Measurements from ENCODE around the gene TMEM37.

TMEM37 gene

GRCh38 chr2:119407430-119408220, 24.0 kb upstream of the TMEM37 start:
- peaks cover 13% of the 10 kb centered on the region for H3K27me3 Mint-ChIP-seq (ENCODE audit: low read depth)
- no peaks in the 10 kb centered on the region for H3K9me3 Mint-ChIP-seq
- no peak overlapping the region for H3K4me3 Mint-ChIP-seq
- H3K27ac Mint-ChIP-seq = no peak overlapping the region
- no peaks in the 10 kb centered on the region for H3K36me3 Mint-ChIP-seq (ENCODE audit: low read depth)
- DNase-seq (ENCODE audit: low spot score) = peak; percentile 7
- H3K4me1 Mint-ChIP-seq (ENCODE audit: low read depth) = no peaks in the 10 kb centered on the region

- H3K4me1 Mint-ChIP-seq (ENCODE audit: low read depth) = no peaks in the 10 kb centered on the region
- no peak for DNase-seq (ENCODE audit: low spot score)
- H3K36me3 Mint-ChIP-seq (ENCODE audit: low read depth) = no peaks in the 10 kb centered on the region
- no peak overlapping the region for H3K27ac Mint-ChIP-seq
- no peaks in the 10 kb centered on the region for H3K9me3 Mint-ChIP-seq
- H3K27me3 Mint-ChIP-seq (ENCODE audit: low read depth) = peaks cover 13% of the 10 kb centered on the region
- no peak overlapping the region for H3K4me3 Mint-ChIP-seq
Measured at GRCh38 chr2:119408221-119408619, 23.4 kb upstream of the TMEM37 start.

DNA sequence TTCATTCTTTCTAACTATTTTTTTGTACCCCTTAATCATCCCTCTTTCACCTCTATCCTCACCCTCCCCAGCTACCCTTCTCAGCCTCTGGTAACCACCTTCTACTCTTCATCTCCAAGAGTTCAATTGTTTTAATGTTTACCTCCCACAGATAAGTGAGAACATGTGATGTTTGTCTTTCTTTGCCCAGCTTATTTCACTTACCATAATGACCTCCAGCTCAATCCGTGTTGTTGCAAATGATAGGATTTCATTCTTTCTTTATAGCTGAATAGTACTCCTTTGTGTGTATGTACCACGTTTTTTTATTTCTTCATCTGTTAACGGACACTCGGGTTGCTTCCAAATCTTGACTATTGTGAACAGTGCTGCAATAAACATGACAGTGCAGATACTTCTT, 22.1 kb upstream of the TMEM37 start:
- H3K27ac Mint-ChIP-seq = no peak overlapping the region
- no peak for DNase-seq (ENCODE audit: low spot score)
- no peaks in the 10 kb centered on the region for H3K4me1 Mint-ChIP-seq (ENCODE audit: low read depth)
- H3K4me3 Mint-ChIP-seq = no peak overlapping the region
- H3K9me3 Mint-ChIP-seq = no peaks in the 10 kb centered on the region
- peaks cover 13% of the 10 kb centered on the region for H3K27me3 Mint-ChIP-seq (ENCODE audit: low read depth)
- H3K36me3 Mint-ChIP-seq (ENCODE audit: low read depth) = no peaks in the 10 kb centered on the region

GRCh38 chr2:119414894-119415293, 16.8 kb upstream of the TMEM37 start:
- Mint-ChIP-seq H3K27me3 (ENCODE audit: low read depth) (peaks cover 15% of the 10 kb centered on the region), H3K9me3 (no peaks in the 10 kb centered on the region), H3K27ac (no peak overlapping the region), H3K4me3 (no peak overlapping the region), H3K4me1 (ENCODE audit: low read depth) (peaks cover 3% of the 10 kb centered on the region), H3K36me3 (ENCODE audit: low read depth) (no peaks in the 10 kb centered on the region)
- DNase-seq (ENCODE audit: low spot score) = no peak

GRCh38 chr2:119415630-119416029, 16.0 kb upstream of the TMEM37 start:
- no peak for DNase-seq (ENCODE audit: low spot score)
- Mint-ChIP-seq H3K27me3 (ENCODE audit: low read depth) (peaks cover 14% of the 10 kb centered on the region), H3K36me3 (ENCODE audit: low read depth) (no peaks in the 10 kb centered on the region), H3K4me1 (ENCODE audit: low read depth) (peaks cover 3% of the 10 kb centered on the region), H3K9me3 (no peaks in the 10 kb centered on the region), H3K27ac (no peak overlapping the region), H3K4me3 (no peak overlapping the region)

- no peaks in the 10 kb centered on the region for H3K36me3 Mint-ChIP-seq (ENCODE audit: low read depth)
- H3K4me3 Mint-ChIP-seq = no peak overlapping the region
- no peaks in the 10 kb centered on the region for H3K9me3 Mint-ChIP-seq
- H3K27ac Mint-ChIP-seq = no peak overlapping the region
- H3K27me3 Mint-ChIP-seq (ENCODE audit: low read depth) = peaks cover 10% of the 10 kb centered on the region
- no peak for DNase-seq (ENCODE audit: low spot score)
- H3K4me1 Mint-ChIP-seq (ENCODE audit: low read depth) = peaks cover 3% of the 10 kb centered on the region
Measured at GRCh38 chr2:119416299-119416923, 15.2 kb upstream of the TMEM37 start.

DNA sequence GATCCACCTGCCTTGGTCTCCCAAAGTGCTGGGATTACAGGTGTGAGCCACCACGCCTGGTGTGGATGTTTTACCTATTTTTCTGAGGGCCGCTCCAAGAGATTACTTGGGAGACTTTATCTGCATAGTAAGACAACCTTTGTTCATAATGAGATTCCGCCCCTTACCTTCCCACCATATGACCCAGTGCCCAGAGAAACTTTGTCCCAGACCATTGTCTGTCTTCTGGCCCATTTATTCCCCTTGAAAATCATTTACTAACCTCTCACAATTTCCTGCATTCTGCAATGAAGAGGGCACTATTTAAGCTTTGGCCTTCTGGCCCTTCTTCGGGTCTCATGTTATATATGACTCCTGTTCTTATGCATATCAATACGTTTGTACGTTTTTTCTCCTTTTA, 13.7 kb upstream of the TMEM37 start:
- H3K36me3 Mint-ChIP-seq (ENCODE audit: low read depth) = no peaks in the 10 kb centered on the region
- H3K4me1 Mint-ChIP-seq (ENCODE audit: low read depth) = peaks cover 3% of the 10 kb centered on the region
- H3K27me3 Mint-ChIP-seq (ENCODE audit: low read depth) = peaks cover 18% of the 10 kb centered on the region
- DNase-seq (ENCODE audit: low spot score) = no peak
- H3K4me3 Mint-ChIP-seq = no peak overlapping the region
- no peak overlapping the region for H3K27ac Mint-ChIP-seq
- no peaks in the 10 kb centered on the region for H3K9me3 Mint-ChIP-seq

DNA sequence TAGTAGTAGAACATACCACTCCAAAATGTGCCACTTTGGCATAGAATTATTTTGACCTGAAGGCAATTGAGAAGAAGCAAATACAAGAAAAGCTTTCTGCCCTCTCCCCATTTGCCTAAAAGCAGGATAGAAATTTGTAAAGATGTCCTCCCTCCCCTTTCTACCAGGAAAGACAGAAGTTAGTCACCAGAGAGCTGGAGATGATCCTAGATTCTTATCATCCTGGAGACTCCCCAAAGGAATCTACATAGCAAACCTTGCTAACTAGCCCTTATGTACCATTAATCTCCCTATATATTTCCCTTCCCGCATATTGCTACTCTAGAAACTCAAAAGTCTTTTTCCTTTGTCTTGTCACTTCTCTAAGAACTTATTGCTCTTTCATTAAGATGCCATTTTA, 12.6 kb upstream of the TMEM37 start:
- Mint-ChIP-seq H3K27me3 (ENCODE audit: low read depth) (peaks cover 23% of the 10 kb centered on the region), H3K4me1 (ENCODE audit: low read depth) (peaks cover 3% of the 10 kb centered on the region), H3K27ac (no peak overlapping the region), H3K4me3 (no peak overlapping the region), H3K9me3 (no peaks in the 10 kb centered on the region), H3K36me3 (ENCODE audit: low read depth) (no peaks in the 10 kb centered on the region)
- DNase-seq (ENCODE audit: low spot score) = no peak

- H3K27me3 Mint-ChIP-seq (ENCODE audit: low read depth) = peaks cover 24% of the 10 kb centered on the region
- H3K9me3 Mint-ChIP-seq = no peaks in the 10 kb centered on the region
- no peaks in the 10 kb centered on the region for H3K36me3 Mint-ChIP-seq (ENCODE audit: low read depth)
- no peak overlapping the region for H3K27ac Mint-ChIP-seq
- H3K4me1 Mint-ChIP-seq (ENCODE audit: low read depth) = peaks cover 1% of the 10 kb centered on the region
- no peak overlapping the region for H3K4me3 Mint-ChIP-seq
- DNase-seq (ENCODE audit: low spot score) = no peak
Measured at GRCh38 chr2:119419803-119420508, 11.7 kb upstream of the TMEM37 start.

- Mint-ChIP-seq H3K9me3 (no peaks in the 10 kb centered on the region), H3K4me3 (no peak overlapping the region), H3K4me1 (ENCODE audit: low read depth) (no peaks in the 10 kb centered on the region), H3K36me3 (ENCODE audit: low read depth) (no peaks in the 10 kb centered on the region), H3K27me3 (ENCODE audit: low read depth) (peaks cover 24% of the 10 kb centered on the region), H3K27ac (no peak overlapping the region)
- no peak for DNase-seq (ENCODE audit: low spot score)
Measured at GRCh38 chr2:119421304-119421703, 10.3 kb upstream of the TMEM37 start.

- Mint-ChIP-seq H3K36me3 (ENCODE audit: low read depth) (no peaks in the 10 kb centered on the region), H3K27ac (no peak overlapping the region), H3K27me3 (ENCODE audit: low read depth) (peaks cover 26% of the 10 kb centered on the region), H3K4me3 (no peak overlapping the region), H3K4me1 (ENCODE audit: low read depth) (no peaks in the 10 kb centered on the region), H3K9me3 (no peaks in the 10 kb centered on the region)
- no peak for DNase-seq (ENCODE audit: low spot score)
Measured at GRCh38 chr2:119421741-119422140, 9.9 kb upstream of the TMEM37 start.

- Mint-ChIP-seq H3K4me1 (ENCODE audit: low read depth) (no peaks in the 10 kb centered on the region), H3K9me3 (no peaks in the 10 kb centered on the region), H3K4me3 (no peak overlapping the region), H3K27ac (no peak overlapping the region), H3K36me3 (ENCODE audit: low read depth) (no peaks in the 10 kb centered on the region), H3K27me3 (ENCODE audit: low read depth) (peaks cover 27% of the 10 kb centered on the region)
- DNase-seq (ENCODE audit: low spot score) = no peak
Measured at GRCh38 chr2:119422360-119423107, 9.1 kb upstream of the TMEM37 start.

DNA sequence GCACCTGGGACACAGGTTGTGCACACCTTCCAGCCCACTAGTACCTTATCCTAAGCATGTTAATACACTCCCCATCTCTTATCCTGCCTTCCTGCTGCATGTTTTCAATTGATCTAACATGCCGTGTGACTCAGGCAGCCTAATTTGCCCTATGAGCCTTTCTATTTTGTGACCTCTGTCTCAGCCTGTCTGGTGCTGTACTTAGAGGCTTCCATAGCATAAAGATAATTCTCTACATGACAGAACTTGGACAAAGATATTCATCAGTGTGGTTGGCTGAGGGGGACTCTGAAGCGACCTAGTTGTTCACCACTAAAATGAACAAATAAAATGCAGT, 8.6 kb upstream of the TMEM37 start:
- Mint-ChIP-seq H3K36me3 (ENCODE audit: low read depth) (no peaks in the 10 kb centered on the region), H3K4me1 (ENCODE audit: low read depth) (no peaks in the 10 kb centered on the region), H3K27me3 (ENCODE audit: low read depth) (peaks cover 32% of the 10 kb centered on the region)

DNA sequence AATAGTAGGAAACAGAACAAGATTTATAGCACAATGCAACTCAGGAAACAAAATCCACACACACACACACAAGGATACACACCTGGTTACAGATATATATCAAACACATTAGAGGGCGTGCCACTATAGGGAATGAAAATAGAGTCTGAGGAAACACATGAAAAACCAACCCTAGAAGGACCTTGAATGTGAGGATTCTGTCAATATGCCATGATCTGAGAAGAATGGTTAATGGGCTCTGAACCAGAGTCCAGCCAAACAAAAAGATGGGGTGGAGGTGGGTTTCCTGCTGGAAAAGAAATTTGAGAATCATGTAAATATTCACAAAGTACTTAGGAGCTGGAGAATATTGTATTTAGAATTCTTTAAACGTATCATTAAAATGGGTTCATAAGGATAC, 7.8 kb upstream of the TMEM37 start:
- Mint-ChIP-seq H3K27ac (no peak overlapping the region), H3K27me3 (ENCODE audit: low read depth) (peaks cover 38% of the 10 kb centered on the region), H3K9me3 (no peaks in the 10 kb centered on the region), H3K4me1 (ENCODE audit: low read depth) (no peaks in the 10 kb centered on the region), H3K4me3 (no peak overlapping the region), H3K36me3 (ENCODE audit: low read depth) (no peaks in the 10 kb centered on the region)
- DNase-seq (ENCODE audit: low spot score) = no peak

More for the DNA sequence above, 8.6 kb upstream of the TMEM37 start:
- no peaks in the 10 kb centered on the region for H3K9me3 Mint-ChIP-seq
- DNase-seq (ENCODE audit: low spot score) = no peak
- H3K4me3 Mint-ChIP-seq = no peak overlapping the region
- no peak overlapping the region for H3K27ac Mint-ChIP-seq
